ENCODE measurements around the gene ST3GAL6. TPM values are rescaled to one million over a fixed set of nuclear protein-coding genes. Genes with fewer than 3 reads are reported as not detected.

Gene ST3GAL6
- total and polyA plus RNA-seq, 2 of the 4 experiments (the other 2 are of a cell fraction): 0.36 to 0.99 TPM

GRCh38 chr3:98782824-98783500, 19.8 kb downstream of the ST3GAL6 start:
- Histone ChIP-seq H2AFZ (replicated peaks; ENCODE audit: low read length, poor library complexity) (no peak overlapping the region), H3K27ac (ENCODE audit: insufficient read depth, low read length) (no peak overlapping the region), H2AK9ac (replicated peaks; ENCODE audit: low read depth, low read length, poor library complexity) (no peak overlapping the region), H2BK5ac (ENCODE audit: low read depth, low read length, poor library complexity, severe bottlenecking) (no peak overlapping the region), H2BK15ac (ENCODE audit: low read depth, low read length) (no peak overlapping the region), H3K79me1 (ENCODE audit: low read depth in 1 of 2, low read length in 2 of 2) (0 out of 4 replicates have a peak, but pooled peaks cover 0 to 4% of the 10 kb centered on the region in 2 experiments), H3K14ac (replicated peaks; ENCODE audit: low read depth, low read length) (no peak overlapping the region), H3K56ac (ENCODE audit: extremely low read depth, insufficient read depth, low read length) (no peak overlapping the region), H3K4me1 (ENCODE audit: control insufficient read depth, insufficient read depth, low read length) (peaks cover 13% of the 10 kb centered on the region), H4K8ac (ENCODE audit: low read depth in 2 of 2, low read length in 2 of 2) (no peak overlapping the region), H3K36me3 (ENCODE audit: control insufficient read depth, insufficient read depth, low read length) (no peaks in the 10 kb centered on the region), H4K91ac (ENCODE audit: insufficient read depth, low read depth, low read length) (no peak overlapping the region), H3K9me3 (ENCODE audit: control insufficient read depth, insufficient read depth, low read length) (no peaks in the 10 kb centered on the region), H3K23ac (ENCODE audit: low read depth, low read length) (no peak overlapping the region), H3K4ac (ENCODE audit: low read depth, low read length) (no peak overlapping the region), H3K9me1 (ENCODE audit: insufficient read depth, low read length) (peaks cover 21% of the 10 kb centered on the region), H2BK20ac (ENCODE audit: low read depth, low read length) (no peak overlapping the region), H2AK5ac (ENCODE audit: low read depth, low read length) (peak overlapping the region; percentile 31; the same call in 1 of the 2 replicates), H4K20me1 (ENCODE audit: insufficient read depth, low read length) (peaks cover 7% of the 10 kb centered on the region; the same call in 1 of the 2 replicates), H3K18ac (ENCODE audit: low read depth, low read length) (no peak overlapping the region), H4K5ac (ENCODE audit: low read depth, low read length) (no peak overlapping the region), H3K4me2 (ENCODE audit: low read depth, low read length) (no peak overlapping the region), H2BK120ac (ENCODE audit: low read depth, low read length) (no peak overlapping the region), H3K4me3 (ENCODE audit: insufficient read depth, low read depth, low read length) (no peak overlapping the region), H3K27me3 (ENCODE audit: control insufficient read depth, insufficient read depth, low read length) (no peaks in the 10 kb centered on the region), H3K9ac (ENCODE audit: low read depth, low read length) (no peak overlapping the region)
- TF ChIP-seq MXI1 (IDR thresholded peaks at IDR 0.05; ENCODE audit: borderline replicate concordance, low read depth, low read length): no peak
- TF ChIP-seq POLR2A (IDR thresholded peaks at IDR 0.05; ENCODE audit: low read depth, low read length): no peak
- TF ChIP-seq MAFK (IDR thresholded peaks at IDR 0.05; ENCODE audit: low read depth, low read length): no peak
- TF ChIP-seq CHD1 (IDR thresholded peaks at IDR 0.05; ENCODE audit: low read depth, low read length): no peak
- TF ChIP-seq FOS (IDR thresholded peaks at IDR 0.05; ENCODE audit: low read depth, low read length): no peak
- TF ChIP-seq RCOR1 (IDR thresholded peaks at IDR 0.05; ENCODE audit: insufficient replicate concordance, low read length): no peak
- TF ChIP-seq RFX5 (IDR thresholded peaks at IDR 0.05; ENCODE audit: low read depth, low read length): no peak
- TF ChIP-seq USF2 (IDR thresholded peaks at IDR 0.05; ENCODE audit: low read depth, low read length): no peak
- TF ChIP-seq RAD21 (IDR thresholded peaks at IDR 0.05; ENCODE audit: low read length): no peak
- no peak for TF ChIP-seq ELK1 (IDR thresholded peaks at IDR 0.05; ENCODE audit: borderline replicate concordance, low read depth, low read length)
- TF ChIP-seq NFE2L2 (IDR thresholded peaks at IDR 0.05; ENCODE audit: low read depth, low read length): no peak
- no peak for TF ChIP-seq BHLHE40 (IDR thresholded peaks at IDR 0.05; ENCODE audit: low read depth, low read length)
- no peak for DNase-seq
- ChIA-PET CTCF (no interaction called here), POLR2A (ENCODE audit: unreplicated experiment) (no interaction called here)
- no TSS peak for BruUV-seq (replicated peaks)
- WGBS, 2 experiments (ENCODE audit: extremely low coverage in 2 of 2, insufficient read length in 1 of 2): 100% methylated on average over 2 of the region's 8 CpGs; no CpG with 5 or more reads in 1 of the 2 experiments
- in situ Hi-C loops (cut with MboI; ENCODE audit: low sequenced_read_pairs) (loop anchor here (10.0 kb wide), 1 partner anchor 178 kb away; no protein-coding TSS in a partner anchor), dilution Hi-C loops (cut with HindIII; ENCODE audit: low sequenced_read_pairs, unreplicated experiment) (no loop called here), intact Hi-C loops (cut with micrococcal nuclease) (no loop called here)
- no peak for ATAC-seq (ENCODE audit: low read depth)

Data from IMR-90 (cell line).